H1 (cell line): Measurements from ENCODE around the gene MID1. TPM values are rescaled to one million over a fixed set of nuclear protein-coding genes. Genes with fewer than 3 reads are reported as not detected.

Source experiments
- CTCF ChIA-PET: fragments of 300-600 bp; sonication (Branson Sonifier 250); formaldehyde crosslinking; loops from one replicate; lab custom pipeline; 2021; ENCODE audit not compliant: partially characterized antibody; lab: Charles Lee
- POLR2A ChIA-PET: fragments of 300-600 bp; sonication (Branson Sonifier 250); formaldehyde crosslinking; loops from one replicate; lab custom pipeline; 2021; ENCODE audit warnings: inconsistent platforms; ENCODE audit not compliant: partially characterized antibody; lab: Charles Lee
- DNase-seq, 2 experiments: peaks; one replicate each; pipeline versions ENCODE4 v3.0.0 to v3.0.0-alpha.2; 2010 to 2022; ENCODE audit warnings: low spot score in 2 of 2, low read depth in 1 of 2, mixed read lengths in 1 of 2
- FAIRE-seq: peaks from 2 replicates; lab custom pipeline; 2011; peaks lifted over from hg19 to GRCh38; lab: Jason Lieb, UNC
- H2AFZ ChIP-seq: 2 replicates; pipeline ENCODE4 v1.8.1; 2012; ENCODE audit warnings: low read length, inconsistent platforms
- H2AK5ac ChIP-seq: 2 replicates; pipeline ENCODE4 v1.6.1; 2013; ENCODE audit warnings: low read depth, low read length
- H2BK120ac ChIP-seq: replicated peaks from 2 replicates; pipeline ENCODE3; 2013; ENCODE audit warnings: low read depth, low read length, inconsistent platforms
- H2BK12ac ChIP-seq: 2 replicates; pipeline ENCODE4 v1.6.1; 2013; ENCODE audit warnings: low read depth, low read length
- H2BK15ac ChIP-seq: 2 replicates; pipeline ENCODE4 v1.6.1; 2013; ENCODE audit warnings: low read length
- H2BK20ac ChIP-seq: 2 replicates; pipeline ENCODE4 v1.6.1; 2013; ENCODE audit warnings: low read length
- H2BK5ac ChIP-seq: 2 replicates; pipeline ENCODE4 v1.6.1; 2013; ENCODE audit warnings: low read depth, low read length
- H3K14ac ChIP-seq: 2 replicates; pipeline ENCODE4 v1.6.1; 2013; ENCODE audit warnings: inconsistent platforms; ENCODE audit not compliant: insufficient read length
- H3K18ac ChIP-seq: 2 replicates; pipeline ENCODE4 v1.6.1; 2013; ENCODE audit warnings: low read length; ENCODE audit errors: extremely low read depth
- H3K23ac ChIP-seq: 2 replicates; pipeline ENCODE4 v1.6.1; 2013; ENCODE audit warnings: inconsistent platforms; ENCODE audit not compliant: insufficient read length
- H3K23me2 ChIP-seq: 2 replicates; pipeline ENCODE4 v1.6.1; 2013; ENCODE audit warnings: low read depth, low read length
- H3K27ac ChIP-seq: 2 replicates; pipeline ENCODE4 v1.6.1; 2011; ENCODE audit warnings: low read depth, low read length, inconsistent platforms
- H3K27me3 ChIP-seq, 4 experiments: replicated peaks in 1 of 4; 1 replicate in 1 of 4; 2 replicates in 3 of 4; pipeline versions ENCODE4 v1.6.1 to v1.8.1; 2011 to 2013; ENCODE audit warnings: low read length in 3 of 4, mild to moderate bottlenecking in 3 of 4, inconsistent platforms in 2 of 4, mixed read lengths in 2 of 4, moderate library complexity in 1 of 4; ENCODE audit not compliant: control insufficient read depth in 3 of 4, insufficient read depth in 3 of 4; ENCODE audit errors: extremely low read depth in 1 of 4
- H3K36me3 ChIP-seq, 4 experiments: 2 replicates each; pipeline versions ENCODE4 v1.6.1 to v1.8.1; 2011 to 2013; ENCODE audit warnings: mild to moderate bottlenecking in 4 of 4, low read length in 3 of 4, moderate library complexity in 2 of 4, control low read depth in 1 of 4, inconsistent platforms in 1 of 4; ENCODE audit not compliant: insufficient read depth in 4 of 4, control insufficient read depth in 2 of 4
- H3K4ac ChIP-seq: replicated peaks from 2 replicates; pipeline ENCODE3; 2013; ENCODE audit warnings: low read length, low read depth, mixed read lengths, inconsistent platforms; ENCODE audit not compliant: insufficient read length
- H3K4me1 ChIP-seq, 4 experiments: replicated peaks in 1 of 4; 1 replicate in 1 of 4; 2 replicates in 3 of 4; pipeline versions ENCODE4 v1.6.1 to v1.8.1; 2011 to 2013; ENCODE audit warnings: low read length in 3 of 4, inconsistent platforms in 2 of 4, mixed read lengths in 1 of 4; ENCODE audit not compliant: insufficient read depth in 4 of 4, control insufficient read depth in 3 of 4
- H3K4me2 ChIP-seq, 2 experiments: 2 replicates each; pipeline versions ENCODE4 v1.6.1 to v1.8.1; 2011 to 2013; ENCODE audit warnings: low read depth in 2 of 2, low read length in 2 of 2, control low read depth in 1 of 2, inconsistent platforms in 1 of 2, mild to moderate bottlenecking in 1 of 2; ENCODE audit not compliant: insufficient read depth in 1 of 2
- H3K4me3 ChIP-seq, 4 experiments: fragments of 200-600, 300-600 bp in 1 of 4; sonication (generic), shearing (Covaris generic), sonication (Bioruptor Twin) in 1 of 4; 2 replicates each; pipeline versions ENCODE4 v1.5.1 to v1.8.1; 2011 to 2016; ENCODE audit warnings: low read length in 4 of 4, low read depth in 3 of 4, control low read depth in 2 of 4, inconsistent platforms in 2 of 4, mild to moderate bottlenecking in 2 of 4, mixed read lengths in 1 of 4, moderate library complexity in 1 of 4; ENCODE audit not compliant: insufficient read depth in 2 of 4; ENCODE audit errors: extremely low read depth in 1 of 4
- H3K56ac ChIP-seq: replicated peaks from 2 replicates; pipeline ENCODE3; 2013; ENCODE audit warnings: low read depth, mild to moderate bottlenecking, mixed read lengths, low read length, inconsistent platforms; ENCODE audit not compliant: insufficient read length
- H3K79me1 ChIP-seq: 2 replicates; pipeline ENCODE4 v1.6.1; 2013; ENCODE audit warnings: low read depth, low read length, control low read depth
- H3K79me2 ChIP-seq, 2 experiments: 2 replicates each; pipeline versions ENCODE4 v1.6.1 to v1.8.1; 2012 to 2013; ENCODE audit warnings: low read length in 2 of 2, mild to moderate bottlenecking in 2 of 2, inconsistent platforms in 1 of 2; ENCODE audit not compliant: insufficient read depth in 2 of 2, control insufficient read depth in 1 of 2
- H3K9ac ChIP-seq, 4 experiments: replicated peaks in 1 of 4; 1 replicate in 1 of 4; 2 replicates in 3 of 4; pipeline versions ENCODE4 v1.6.1 to v1.8.1; 2011 to 2013; ENCODE audit warnings: low read depth in 3 of 4, low read length in 3 of 4, control low read depth in 2 of 4, mild to moderate bottlenecking in 2 of 4, moderate library complexity in 2 of 4, inconsistent platforms in 1 of 4; ENCODE audit errors: extremely low read depth in 1 of 4
- H3K9me3 ChIP-seq, 2 experiments: 2 replicates each; pipeline versions ENCODE4 v1.6.1 to v1.8.1; 2012 to 2013; ENCODE audit warnings: mild to moderate bottlenecking in 2 of 2, moderate library complexity in 2 of 2, control low read depth in 1 of 2, inconsistent platforms in 1 of 2, low read depth in 1 of 2, low read length in 1 of 2, mixed read lengths in 1 of 2; ENCODE audit not compliant: insufficient read depth in 2 of 2
- H4K20me1 ChIP-seq, 2 experiments: replicated peaks in 1 of 2; 2 replicates each; pipeline versions ENCODE3 to v1.8.1; 2011 to 2013; ENCODE audit warnings: inconsistent platforms in 2 of 2, low read length in 2 of 2, mild to moderate bottlenecking in 1 of 2; ENCODE audit not compliant: insufficient read depth in 2 of 2, control insufficient read depth in 1 of 2
- H4K5ac ChIP-seq: 2 replicates; pipeline ENCODE4 v1.6.1; 2013; ENCODE audit warnings: low read length, low read depth, mixed read lengths, inconsistent platforms; ENCODE audit not compliant: insufficient read length
- H4K8ac ChIP-seq: 2 replicates; pipeline ENCODE4 v1.8.0; 2013; ENCODE audit warnings: mild to moderate bottlenecking, moderate library complexity, low read length, inconsistent platforms; ENCODE audit not compliant: insufficient read depth; ENCODE audit errors: extremely low read depth
- H4K91ac ChIP-seq: replicated peaks from 2 replicates; pipeline ENCODE3; 2013; ENCODE audit warnings: low read length, mixed read lengths, inconsistent platforms; ENCODE audit not compliant: insufficient read length
- CEBPB ChIP-seq: IDR thresholded peaks from 2 replicates; pipeline ENCODE4 v1.6.1; 2012; ENCODE audit warnings: low read depth, low read length
- HDAC2 ChIP-seq, 2 experiments: fragments of 300-600 bp in 1 of 2; sonication (generic) in 1 of 2; IDR thresholded peaks; 2 replicates each; pipeline ENCODE4 v1.6.1; 2011 to 2012; ENCODE audit warnings: low read depth in 2 of 2, low read length in 2 of 2, mild to moderate bottlenecking in 2 of 2, moderate library complexity in 2 of 2, borderline replicate concordance in 1 of 2, inconsistent platforms in 1 of 2
- HDAC6 ChIP-seq: IDR thresholded peaks from one replicate; pipeline ENCODE4 v1.7.1; 2012; ENCODE audit warnings: low read depth, mild to moderate bottlenecking, inconsistent platforms, low read length, moderate library complexity
- JUND ChIP-seq: IDR thresholded peaks from 2 replicates; pipeline ENCODE4 v1.6.1; 2011; ENCODE audit warnings: mild to moderate bottlenecking, improper control_type of control experiment, low read length
- MAFK ChIP-seq: IDR thresholded peaks from 2 replicates; pipeline ENCODE4 v1.6.1; 2012; ENCODE audit warnings: low read depth, mild to moderate bottlenecking, improper control_type of control experiment, low read length
- POU5F1 ChIP-seq: IDR thresholded peaks from 2 replicates; pipeline ENCODE4 v1.6.1; 2011; ENCODE audit warnings: low read depth, mild to moderate bottlenecking, low read length, moderate library complexity
- RAD21 ChIP-seq, 2 experiments: IDR thresholded peaks in 1 of 2; conservative IDR thresholded peaks in 1 of 2; 2 replicates each; pipeline ENCODE4 v1.6.1; 2011; ENCODE audit warnings: low read depth in 2 of 2, low read length in 2 of 2, improper control_type of control experiment in 1 of 2, inconsistent platforms in 1 of 2, mild to moderate bottlenecking in 1 of 2, moderate library complexity in 1 of 2
- RBBP5 ChIP-seq: IDR thresholded peaks from 2 replicates; pipeline ENCODE4 v1.7.1; 2012; ENCODE audit warnings: low read depth, mild to moderate bottlenecking, inconsistent platforms, low read length, moderate library complexity, borderline replicate concordance
- SIN3A ChIP-seq, 2 experiments: IDR thresholded peaks in 1 of 2; conservative IDR thresholded peaks in 1 of 2; 2 replicates each; pipeline ENCODE4 v1.6.1; 2011 to 2012; ENCODE audit warnings: low read length in 2 of 2, improper control_type of control experiment in 1 of 2, low read depth in 1 of 2, mild to moderate bottlenecking in 1 of 2
- whole genome bisulfite sequencing, 2 experiments: shearing (Covaris generic) in 1 of 2; methylation state at CpG; one replicate each; pipeline versions ENCODE4 v1.1.6 to v1.1.7; 2013 to 2015; ENCODE audit warnings: low lambda C conversion rate in 2 of 2, mixed read lengths in 2 of 2, inconsistent platforms in 1 of 2, low coverage in 1 of 2, missing lambda C conversion rate in 1 of 2; ENCODE audit not compliant: insufficient replicate concordance in 2 of 2, insufficient coverage in 1 of 2, insufficient read length in 1 of 2; ENCODE audit errors: extremely low coverage in 1 of 2, missing lambda C conversion rate in 1 of 2; 5-methylcytosine and 5-hydroxymethylcytosine counted together
- polyA plus RNA-seq, 7 experiments: library from polyadenylated mRNA; depleted of rRNA in 3 of 7; stranded (reverse) in 5 of 7; unstranded in 2 of 7; fragments of >200 nt in 5 of 7; fragments of 200-250 nt in 2 of 7; gene quantifications; 1 replicate in 5 of 7; 2 replicates in 1 of 7; 4 replicates in 1 of 7; pipeline versions ENCODE4 v1.2.1 to v1.2.3, GENCODE V29; 2011 to 2013; ENCODE audit warnings: missing spikeins in 2 of 7, mixed read lengths in 2 of 7
- total RNA-seq: library from RNA; stranded (reverse); fragmentation: NEBNext Ultra II Directional; extraction: Animal tissue kit (Norgen Biotek cat#: 25700); gene quantifications from 2 replicates; pipeline ENCODE4 v1.2.1, GENCODE V29; 2021

The MID1 gene
- total and polyA plus RNA-seq, 2 of the 8 experiments (the other 6 are each of a cell fraction or from before 2014, with no cell fraction given): 12.9 to 54.3 TPM

DNA sequence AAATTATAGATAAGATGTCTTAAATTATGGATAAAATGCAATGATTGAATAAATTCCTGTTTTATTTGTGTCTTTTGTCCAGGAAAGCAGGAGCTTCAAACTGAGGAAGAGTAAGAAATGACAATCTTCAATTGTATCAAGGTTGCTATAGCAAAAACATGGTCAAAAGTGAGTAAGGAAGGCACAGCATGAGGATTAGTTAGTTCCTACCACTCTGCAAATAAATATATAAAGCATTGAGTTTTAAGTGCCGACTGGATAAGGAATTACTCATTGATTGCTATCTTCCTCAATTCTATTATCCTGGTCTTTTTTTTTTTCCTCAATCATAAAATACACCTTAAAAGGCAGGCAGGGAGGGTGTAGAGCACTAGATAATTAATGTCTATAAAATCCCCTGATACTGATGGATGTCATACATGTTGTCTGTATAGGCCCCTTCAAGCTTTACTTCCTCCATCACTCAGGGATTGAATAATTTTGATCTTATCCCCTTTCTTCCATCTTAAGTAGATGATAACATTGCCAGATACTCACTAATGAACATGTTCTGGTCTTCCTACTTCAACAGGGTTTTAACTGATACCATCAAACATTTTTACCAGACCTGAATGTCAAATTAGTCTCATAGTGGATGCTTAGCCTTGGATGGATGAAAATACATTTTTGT is 86.6 kb downstream of the MID1 start:
- H3K9me3 ChIP-seq: no peaks in the 10 kb centered on the region
- no peak overlapping the region for H2BK12ac ChIP-seq
- ChIA-PET CTCF (interaction anchor here (1.4 kb wide), 1 partner anchor 64 kb away, joined by 4 read pairs; no protein-coding TSS in a partner anchor), POLR2A (no interaction called here)
- no peak overlapping the region for H2BK20ac ChIP-seq
- no peaks in the 10 kb centered on the region for H3K27me3 ChIP-seq
- no peak for DNase-seq
- H3K4ac ChIP-seq: no peak overlapping the region
- H3K79me1 ChIP-seq: no peaks in the 10 kb centered on the region
- no peak overlapping the region for H3K18ac ChIP-seq
- no peak overlapping the region for H3K4me2 ChIP-seq
- no peak overlapping the region for H2AFZ ChIP-seq
- no peak overlapping the region for H2BK120ac ChIP-seq
- no peaks in the 10 kb centered on the region for H3K36me3 ChIP-seq
- H3K4me3 ChIP-seq: no peak overlapping the region
- no peak overlapping the region for H3K14ac ChIP-seq
- 80% methylated on average over 1 of the region's 1 CpG; no CpG with 5 or more reads in 1 of the 2 experiments for WGBS, 2 experiments
- no peak overlapping the region for H2AK5ac ChIP-seq
- H3K9ac ChIP-seq: no peak overlapping the region
- H3K79me2 ChIP-seq: peaks cover 0 to 6% of the 10 kb centered on the region in 2 experiments; a peak in 2 of 4 replicates
- H4K5ac ChIP-seq: no peak overlapping the region
- no peak overlapping the region for H4K8ac ChIP-seq
- FAIRE-seq: no peak
- no peak overlapping the region for H2BK5ac ChIP-seq
- no peak overlapping the region for H3K23ac ChIP-seq
- H3K4me1 ChIP-seq: 0 out of 7 replicates have a peak, but pooled peaks cover 0 to 2% (median 0%) of the 10 kb centered on the region in 4 experiments
- H4K20me1 ChIP-seq: no peaks in the 10 kb centered on the region
- H2BK15ac ChIP-seq: no peak overlapping the region
- no peak for TF ChIP-seq SIN3A (conservative IDR thresholded peaks at IDR 0.05 in 1 of 2, IDR thresholded peaks at IDR 0.05 in 1 of 2; ENCODE audit: low read depth in 1 of 2, low read length in 2 of 2)
- TF ChIP-seq CEBPB: no peak
- no peak for TF ChIP-seq MAFK
- TF ChIP-seq JUND: no peak
- no peak for TF ChIP-seq RBBP5
- TF ChIP-seq HDAC6: no peak
- TF ChIP-seq RAD21 (IDR thresholded peaks at IDR 0.05 in 1 of 2, conservative IDR thresholded peaks at IDR 0.05 in 1 of 2; ENCODE audit: low read depth in 2 of 2, low read length in 2 of 2): no peak
- TF ChIP-seq POU5F1: no peak
- TF ChIP-seq HDAC2 (IDR thresholded peaks at IDR 0.05; ENCODE audit: borderline replicate concordance in 1 of 2, low read depth in 2 of 2, low read length in 2 of 2): no peak
- no peak overlapping the region for H3K27ac ChIP-seq
- no peak overlapping the region for H3K56ac ChIP-seq
- no peak overlapping the region for H4K91ac ChIP-seq
- no peaks in the 10 kb centered on the region for H3K23me2 ChIP-seq
